ENCODE data around the gene HDAC11.

DNA sequence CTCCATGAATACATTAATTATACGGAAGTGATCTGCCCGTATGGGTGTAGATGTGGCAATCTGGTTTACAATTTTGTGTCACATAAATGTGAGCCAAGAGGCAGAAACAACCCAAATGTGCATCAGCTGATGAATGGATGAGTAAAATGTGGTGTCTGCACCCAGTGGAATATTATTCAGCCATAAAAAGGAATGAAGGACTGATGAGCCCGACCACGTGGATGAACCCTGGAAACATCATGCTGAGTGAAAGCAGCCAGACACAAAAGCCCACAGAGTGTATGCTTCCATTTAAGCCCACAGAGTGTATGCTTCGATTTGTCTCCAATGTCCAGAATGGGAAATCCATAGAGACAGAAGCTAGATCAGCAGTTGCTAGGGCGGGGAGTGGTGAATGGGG is 41.2 kb downstream of the HDAC11 start:
- TF ChIP-seq CTCF (conservative IDR thresholded peaks at IDR 0.05 in 1 of 2, IDR thresholded peaks at IDR 0.05 in 1 of 2; ENCODE audit: extremely low read depth in 1 of 2, insufficient read depth in 1 of 2, low read depth in 1 of 2, low read length in 2 of 2) (no peak), EZH2 (IDR thresholded peaks at IDR 0.05; ENCODE audit: borderline replicate concordance, low read length) (no peak)
